GM12873 (cell line): ENCODE measurements around the gene RNFT2.

Experiments
- CTCF ChIP-seq: IDR thresholded peaks from 2 replicates; pipeline ENCODE4 v1.5.1; 2012; ENCODE audit warnings: low read depth, mild to moderate bottlenecking, moderate library complexity, low read length, control low read depth; ENCODE audit not compliant: insufficient read depth; ENCODE audit errors: missing control alignments

RNFT2 gene

GRCh38 chr12:116722245-116722644 is 15.9 kb upstream of the RNFT2 start:
- TF ChIP-seq CTCF = no peak

- TF ChIP-seq CTCF = no peak
Observed at GRCh38 chr12:116726694-116727093, 11.4 kb upstream of the RNFT2 start.

GRCh38 chr12:116727261-116727660 is 10.9 kb upstream of the RNFT2 start:
- TF ChIP-seq CTCF = no peak

- no peak for TF ChIP-seq CTCF
Observed at GRCh38 chr12:116727891-116728290, 10.2 kb upstream of the RNFT2 start.

- TF ChIP-seq CTCF = no peak
Observed at GRCh38 chr12:116731801-116732200, 6.3 kb upstream of the RNFT2 start.

GRCh38 chr12:116734156-116734768 is 3.9 kb upstream of the RNFT2 start:
- TF ChIP-seq CTCF = no peak

- no peak for TF ChIP-seq CTCF
Observed at GRCh38 chr12:116735084-116735483, 3.0 kb upstream of the RNFT2 start.
